Neutrophil (primary cell): ENCODE data around the gene RGS17.
"Not testable (repeated sequence)": the region's sequence is repeated elsewhere in the genome, so short reads cannot be mapped to it uniquely, and the experiment has no call there.

Experiments used
- H3K27ac ChIP-seq: fragments of 200-600 bp; sonication (generic); 2 replicates; pipeline ENCODE4 v1.5.1; 2016; ENCODE audit warnings: mild to moderate bottlenecking, moderate library complexity
- H3K27me3 ChIP-seq: fragments of 200-600 bp; sonication (generic); 2 replicates; pipeline ENCODE4 v1.6.0; 2016; ENCODE audit warnings: mild to moderate bottlenecking
- H3K36me3 ChIP-seq: fragments of 200-600 bp; sonication (generic); 2 replicates; pipeline ENCODE4 v1.5.1; 2017
- H3K4me1 ChIP-seq, 2 experiments: fragments of 200-600 bp in 1 of 2; sonication (generic) in 1 of 2; 1 replicate in 1 of 2; 2 replicates in 1 of 2; pipeline versions ENCODE4 v1.5.1 to v1.6.1; 2013 to 2016; ENCODE audit warnings: low read depth in 1 of 2, low read length in 1 of 2, mild to moderate bottlenecking in 1 of 2, moderate library complexity in 1 of 2; ENCODE audit not compliant: control insufficient read depth in 1 of 2, insufficient read depth in 1 of 2
- H3K4me3 ChIP-seq, 2 experiments: fragments of 200-600 bp in 1 of 2; sonication (generic) in 1 of 2; 1 replicate in 1 of 2; 2 replicates in 1 of 2; pipeline ENCODE4 v1.5.1; 2013 to 2016; ENCODE audit warnings: low read depth in 1 of 2, low read length in 1 of 2, mild to moderate bottlenecking in 1 of 2, moderate library complexity in 1 of 2
- H3K9me3 ChIP-seq: fragments of 200-600 bp; sonication (generic); 2 replicates; pipeline ENCODE4 v1.5.1; 2016
- TF ChIP-seq, protein P1 (sequence below): fragments of 200-600 bp; sonication (generic); IDR thresholded peaks from 2 replicates; pipeline ENCODE4 v1.5.1; 2016; ENCODE audit warnings: antibody characterized with exemption

RGS17 gene

DNA sequence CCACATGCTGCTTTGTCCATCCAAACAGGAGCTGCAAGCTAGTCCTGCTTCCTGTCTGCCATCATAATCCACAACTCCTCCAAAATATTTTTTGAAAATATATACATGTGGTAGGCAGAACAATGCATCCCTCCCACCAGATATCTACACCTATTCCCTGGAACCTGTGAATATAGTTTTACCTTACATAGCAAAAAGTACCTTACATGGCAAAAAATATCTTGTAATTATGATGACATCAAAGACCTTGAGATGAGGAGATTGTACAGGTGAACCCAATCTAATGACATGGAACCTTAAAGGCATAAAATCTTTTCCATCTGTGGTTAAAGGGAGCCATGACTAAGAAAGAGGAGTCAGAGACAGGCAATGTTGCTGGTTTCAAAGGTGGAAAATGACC lies 15.3 kb upstream of the RGS17 start:
- Histone ChIP-seq H3K4me3 (no peak overlapping the region), H3K9me3 (no peaks in the 10 kb centered on the region), H3K27me3 (no peaks in the 10 kb centered on the region), H3K4me1 (no peaks in the 10 kb centered on the region), H3K36me3 (no peaks in the 10 kb centered on the region), H3K27ac (no peak overlapping the region)
- TF ChIP-seq, protein P1, sequence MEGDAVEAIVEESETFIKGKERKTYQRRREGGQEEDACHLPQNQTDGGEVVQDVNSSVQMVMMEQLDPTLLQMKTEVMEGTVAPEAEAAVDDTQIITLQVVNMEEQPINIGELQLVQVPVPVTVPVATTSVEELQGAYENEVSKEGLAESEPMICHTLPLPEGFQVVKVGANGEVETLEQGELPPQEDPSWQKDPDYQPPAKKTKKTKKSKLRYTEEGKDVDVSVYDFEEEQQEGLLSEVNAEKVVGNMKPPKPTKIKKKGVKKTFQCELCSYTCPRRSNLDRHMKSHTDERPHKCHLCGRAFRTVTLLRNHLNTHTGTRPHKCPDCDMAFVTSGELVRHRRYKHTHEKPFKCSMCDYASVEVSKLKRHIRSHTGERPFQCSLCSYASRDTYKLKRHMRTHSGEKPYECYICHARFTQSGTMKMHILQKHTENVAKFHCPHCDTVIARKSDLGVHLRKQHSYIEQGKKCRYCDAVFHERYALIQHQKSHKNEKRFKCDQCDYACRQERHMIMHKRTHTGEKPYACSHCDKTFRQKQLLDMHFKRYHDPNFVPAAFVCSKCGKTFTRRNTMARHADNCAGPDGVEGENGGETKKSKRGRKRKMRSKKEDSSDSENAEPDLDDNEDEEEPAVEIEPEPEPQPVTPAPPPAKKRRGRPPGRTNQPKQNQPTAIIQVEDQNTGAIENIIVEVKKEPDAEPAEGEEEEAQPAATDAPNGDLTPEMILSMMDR = no peak

DNA sequence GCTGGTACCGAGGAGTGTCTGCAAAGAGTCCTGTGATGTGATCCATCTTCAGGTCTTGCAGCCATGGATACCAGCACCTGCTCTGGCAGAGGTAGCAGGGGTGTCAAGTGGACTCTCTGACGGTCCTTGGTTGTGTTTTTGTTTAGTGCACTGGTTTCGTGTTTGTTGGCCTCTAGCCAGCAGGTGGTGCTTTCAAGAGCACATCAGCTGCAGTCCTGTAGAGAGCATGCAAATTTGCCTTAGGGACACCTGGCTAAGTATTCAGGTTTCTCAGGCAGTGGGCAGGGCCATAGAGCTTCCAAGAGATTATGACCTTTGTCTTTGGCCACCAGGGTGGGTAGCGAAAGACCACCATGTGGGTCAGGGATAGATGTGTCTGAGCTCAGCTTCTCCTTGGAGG lies 14.5 kb upstream of the RGS17 start:
- Histone ChIP-seq H3K9me3 (no peaks in the 10 kb centered on the region), H3K36me3 (no peaks in the 10 kb centered on the region), H3K4me3 (no peak overlapping the region), H3K27ac (no peak overlapping the region), H3K4me1 (no peaks in the 10 kb centered on the region), H3K27me3 (no peaks in the 10 kb centered on the region)
- TF ChIP-seq, protein P1 = no peak

DNA sequence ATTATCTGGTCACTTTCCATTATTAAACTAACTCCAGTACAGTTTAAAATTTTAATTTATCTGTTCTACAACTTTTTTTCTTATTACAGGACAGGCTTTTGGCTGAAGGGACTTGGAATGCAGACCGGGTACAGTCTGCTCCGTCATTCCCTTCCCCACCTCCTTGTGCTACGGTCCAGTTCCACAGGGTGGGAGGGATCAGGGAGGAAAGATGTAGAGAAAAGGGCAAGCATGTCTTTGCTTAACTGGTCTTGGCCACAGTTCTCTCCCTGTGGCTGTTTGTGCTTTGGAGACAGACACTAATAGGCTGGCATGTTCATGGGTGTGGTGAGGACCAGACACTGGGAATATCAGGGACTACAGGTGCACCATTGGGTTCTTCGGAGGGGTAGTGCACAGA lies 12.1 kb upstream of the RGS17 start:
- Histone ChIP-seq H3K4me3 (no peak overlapping the region), H3K36me3 (no peaks in the 10 kb centered on the region), H3K9me3 (no peaks in the 10 kb centered on the region), H3K27ac (no peak overlapping the region), H3K27me3 (no peaks in the 10 kb centered on the region), H3K4me1 (no peaks in the 10 kb centered on the region)
- TF ChIP-seq, protein P1 = no peak

DNA sequence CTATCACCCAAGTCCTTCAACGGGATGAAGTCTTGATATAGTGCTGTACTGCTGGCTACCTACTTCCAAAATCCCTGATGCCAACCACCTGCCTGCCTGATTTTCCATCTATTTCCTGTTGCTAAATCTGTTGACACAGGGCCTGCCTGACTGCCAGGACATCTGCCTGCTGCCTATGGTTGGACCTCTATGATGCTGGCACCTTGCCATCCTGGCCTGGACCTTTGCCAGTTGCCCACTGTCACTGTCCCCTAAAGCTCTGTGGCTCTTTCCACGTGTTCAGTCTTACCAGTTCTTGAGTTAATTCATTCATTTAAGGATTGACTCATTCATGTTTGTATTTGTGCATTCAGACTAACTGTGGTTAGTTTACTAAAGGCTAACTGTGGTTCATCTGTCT lies 9.2 kb upstream of the RGS17 start:
- H3K4me3 ChIP-seq = no peak overlapping the region
- H3K4me1 ChIP-seq = no peaks in the 10 kb centered on the region
- TF ChIP-seq, protein P1 = no peak
- H3K36me3 ChIP-seq = no peaks in the 10 kb centered on the region
- no peaks in the 10 kb centered on the region for H3K9me3 ChIP-seq
- H3K27me3 ChIP-seq = no peaks in the 10 kb centered on the region
- no peak overlapping the region for H3K27ac ChIP-seq

DNA sequence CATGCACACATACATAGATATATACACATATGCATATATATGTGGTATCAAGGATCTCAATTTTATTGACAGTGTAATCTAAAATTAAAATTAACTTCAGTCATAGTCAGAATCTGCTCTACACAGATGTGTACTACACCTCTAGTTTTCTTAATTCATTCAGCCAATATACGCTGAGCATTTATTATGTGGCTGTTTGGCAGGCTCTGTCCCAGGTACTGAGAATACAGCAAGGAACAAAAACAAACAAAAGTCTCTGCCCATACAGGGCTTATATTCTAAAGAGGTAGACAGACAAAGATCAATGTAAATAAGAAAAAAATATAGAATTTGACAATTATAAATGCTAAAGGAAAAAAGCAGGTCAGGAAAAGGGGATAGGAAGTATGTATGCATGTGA lies 7.8 kb upstream of the RGS17 start:
- H3K27me3 ChIP-seq = no peaks in the 10 kb centered on the region
- TF ChIP-seq, protein P1 = no peak
- H3K9me3 ChIP-seq = no peaks in the 10 kb centered on the region
- H3K4me3 ChIP-seq = no peak overlapping the region
- no peak overlapping the region for H3K27ac ChIP-seq
- H3K36me3 ChIP-seq = no peaks in the 10 kb centered on the region
- no peaks in the 10 kb centered on the region for H3K4me1 ChIP-seq

DNA sequence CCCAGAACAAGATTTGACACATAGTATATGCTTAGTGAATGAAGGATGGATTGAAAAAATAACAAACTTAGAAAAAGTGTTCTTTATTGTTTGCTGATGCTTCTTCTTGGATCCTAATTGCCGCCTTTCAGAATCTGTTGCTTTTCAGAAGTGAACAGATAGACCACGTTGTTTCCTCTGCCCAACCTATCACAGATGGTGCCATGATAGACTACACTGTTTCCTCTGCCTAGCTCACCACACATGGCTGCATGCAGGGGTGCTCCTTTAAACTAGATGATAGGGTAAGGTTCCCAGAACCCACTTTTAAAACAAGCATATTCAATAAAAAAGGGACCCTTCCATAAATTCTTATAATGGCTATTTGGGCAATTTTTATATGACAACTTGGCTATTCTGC lies 4.6 kb upstream of the RGS17 start:
- TF ChIP-seq, protein P1 = no peak
- peaks cover 0 to 4% of the 10 kb centered on the region in 2 experiments for H3K4me1 ChIP-seq
- peaks cover 28% of the 10 kb centered on the region for H3K27me3 ChIP-seq
- H3K27ac ChIP-seq = no peak overlapping the region
- H3K4me3 ChIP-seq = no peak overlapping the region
- no peaks in the 10 kb centered on the region for H3K36me3 ChIP-seq
- no peaks in the 10 kb centered on the region for H3K9me3 ChIP-seq

DNA sequence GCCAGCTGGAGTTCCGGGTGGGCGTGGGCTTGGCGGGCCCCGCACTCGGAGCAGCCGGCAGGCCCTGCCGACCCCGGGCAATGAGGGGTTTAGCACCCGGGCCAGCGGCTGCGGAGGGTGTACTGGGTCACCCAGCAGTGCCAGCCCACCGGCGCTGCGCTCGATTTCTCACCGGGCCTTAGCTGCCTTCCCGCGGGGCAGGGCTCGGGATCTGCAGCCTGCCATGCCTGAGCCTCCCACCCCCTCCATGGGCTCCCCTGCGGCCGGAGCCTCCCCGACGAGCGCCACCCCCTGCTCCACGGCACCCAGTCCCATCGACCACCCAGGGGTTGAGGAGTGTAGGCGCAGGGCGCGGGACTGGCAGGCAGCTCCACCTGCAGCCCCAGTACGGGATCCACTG lies 2.6 kb upstream of the RGS17 start:
- Histone ChIP-seq H3K4me1 (peaks cover 0 to 12% of the 10 kb centered on the region in 2 experiments), H3K27me3 (peaks cover 48% of the 10 kb centered on the region)
- not testable (repeated sequence) for H3K27ac ChIP-seq, H3K9me3 ChIP-seq, H3K4me3 ChIP-seq, H3K36me3 ChIP-seq
